ENCODE measurements around the gene CREB3L4. TPM values are rescaled to one million over a fixed set of nuclear protein-coding genes. Genes with fewer than 3 reads are reported as not detected.

The CREB3L4 gene
- total RNA-seq, 1 experiment from 2014 or later, result 25.9 TPM

DNA sequence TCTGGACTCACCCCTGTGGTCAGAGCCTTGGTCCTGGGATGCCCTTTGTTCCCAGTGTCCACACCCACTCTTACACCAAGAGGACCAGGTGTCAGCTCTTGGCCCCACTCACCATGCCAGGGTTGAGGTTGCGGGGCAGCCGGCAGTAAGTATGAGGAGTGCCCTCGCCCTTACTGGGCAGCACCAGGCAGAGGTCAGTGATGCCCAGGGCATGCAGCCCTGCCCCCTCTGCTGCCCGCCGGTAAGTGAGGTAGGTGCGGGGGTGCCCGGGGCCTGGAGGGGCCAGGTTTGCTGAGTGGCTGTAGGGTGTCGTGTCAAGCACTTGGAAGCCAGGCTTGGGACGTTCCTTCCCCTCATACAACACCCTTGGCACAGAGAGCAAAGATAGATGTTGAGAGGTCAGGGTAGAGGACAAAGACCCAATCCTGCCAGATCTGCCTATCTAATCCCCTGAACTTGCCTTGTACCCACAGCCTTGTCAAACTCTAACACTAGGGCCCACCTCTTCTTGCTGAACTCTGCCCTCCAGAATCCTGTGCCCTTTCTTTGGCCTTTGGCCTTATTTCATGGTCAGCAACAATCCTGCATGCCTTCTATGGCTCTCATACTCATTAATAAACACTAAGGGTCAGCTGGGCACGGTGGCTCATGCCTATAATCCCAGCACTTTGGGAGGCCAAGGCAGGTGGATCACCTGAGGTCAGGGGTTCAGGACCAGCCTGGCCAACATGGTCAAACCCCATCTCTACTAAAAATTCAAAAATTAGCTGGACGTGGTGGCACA lies 24.7 kb upstream of the CREB3L4 start:
- Histone ChIP-seq H3K27ac (no peak overlapping the region), H3K79me2 (ENCODE audit: low read depth) (peaks cover 19% of the 10 kb centered on the region), H4K20me1 (ENCODE audit: insufficient read depth) (no peaks in the 10 kb centered on the region; the same call in 1 of the 2 replicates), H3K4me2 (no peak overlapping the region), H3K4me1 (replicated peaks; ENCODE audit: insufficient read depth) (peaks cover 10% of the 10 kb centered on the region; the same call in 1 of the 2 replicates), H3K9me2 (ENCODE audit: insufficient read depth) (no peaks in the 10 kb centered on the region), H3K36me3 (ENCODE audit: low read depth) (0 out of 2 replicates have a peak, but pooled peaks cover 3% of the 10 kb centered on the region), H3K4me3 (no peak overlapping the region), H3F3A (ENCODE audit: insufficient read depth, low read depth) (peaks cover 6% of the 10 kb centered on the region; the same call in 1 of the 2 replicates), H3K27me3 (ENCODE audit: insufficient read depth, low read depth) (no peaks in the 10 kb centered on the region), H3K9me3 (ENCODE audit: insufficient read depth, low read depth) (no peaks in the 10 kb centered on the region), H2AFZ (no peak overlapping the region)
- intact Hi-C loops (cut with micrococcal nuclease; ENCODE audit: unreplicated experiment), result no loop called here
- no peak for TF ChIP-seq CTCF (conservative IDR thresholded peaks at IDR 0.05)
- CTCF ChIA-PET, result interaction anchor here (0.7 kb wide), 1 partner anchor 45 kb away, joined by 4 read pairs; no protein-coding TSS in a partner anchor
- no TSS peak for BruUV-seq (replicated peaks)
- DNase-seq, result no peak
- POLR2A ChIA-PET (ENCODE audit: unreplicated experiment), result interaction anchor here (0.6 kb wide), 1 partner anchor 48 kb away, joined by 4 read pairs; the partner anchor contains the start of gene RPS27

DNA sequence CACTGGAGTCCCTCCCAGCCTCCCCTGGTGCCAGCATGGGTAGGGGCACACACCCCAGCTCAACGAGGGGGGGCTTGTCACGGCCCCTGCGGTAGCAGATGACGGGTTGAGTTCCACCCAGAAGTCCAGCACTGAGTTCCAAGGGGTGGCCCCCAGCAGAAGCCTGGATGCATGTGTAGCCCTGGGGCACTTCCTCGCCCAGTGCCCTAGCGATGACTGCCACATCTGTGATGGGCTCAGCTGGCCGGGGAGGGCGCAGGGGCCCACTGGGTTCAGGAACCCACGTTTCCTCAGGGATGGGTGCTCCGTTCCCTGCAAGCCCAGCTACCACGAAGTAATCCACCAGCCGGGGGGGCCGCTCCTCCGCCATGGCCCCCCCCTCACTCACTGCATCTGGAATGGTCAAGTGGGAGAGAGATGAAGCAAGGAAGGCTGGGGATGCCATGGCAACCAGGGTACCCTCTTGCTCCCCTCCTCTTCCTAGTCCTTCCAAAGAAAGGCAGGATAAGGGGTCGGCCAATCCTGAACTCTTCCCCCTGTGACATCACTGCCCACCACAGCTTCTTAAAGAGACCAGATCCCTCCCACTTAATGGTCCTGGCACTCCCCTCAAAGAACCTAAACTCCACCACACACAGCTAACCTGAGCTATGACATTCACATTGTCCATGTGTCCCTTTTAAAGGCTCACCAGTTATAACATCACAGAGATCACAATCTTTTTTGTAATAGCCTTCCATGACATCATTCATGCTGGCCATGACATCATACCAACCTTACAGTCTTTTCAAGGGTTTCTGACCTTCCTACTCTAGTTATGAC lies 23.5 kb upstream of the CREB3L4 start:
- TF ChIP-seq CTCF (conservative IDR thresholded peaks at IDR 0.05), result no peak
- TF ChIP-seq EZH2 (IDR thresholded peaks at IDR 0.05; ENCODE audit: low read depth), result no peak
- no peaks in the 10 kb centered on the region for H3K27me3 ChIP-seq (ENCODE audit: insufficient read depth, low read depth)
- H3K4me3 ChIP-seq, result no peak overlapping the region
- BruUV-seq (replicated peaks), result no TSS peak
- 0 out of 2 replicates have a peak, but pooled peaks cover 3% of the 10 kb centered on the region for H3K36me3 ChIP-seq (ENCODE audit: low read depth)
- ChIA-PET POLR2A (ENCODE audit: unreplicated experiment) (no interaction called here), CTCF (interaction anchor here (0.8 kb wide), 1 partner anchor 579 kb away, joined by 3 read pairs; no protein-coding TSS in a partner anchor)
- H3K4me2 ChIP-seq, result peak overlapping the region; percentile 98; the same call in 1 of the 2 replicates
- no peak for DNase-seq
- H2AFZ ChIP-seq, result no peak overlapping the region
- no peaks in the 10 kb centered on the region; the same call in 1 of the 2 replicates for H4K20me1 ChIP-seq (ENCODE audit: insufficient read depth)
- peaks cover 9% of the 10 kb centered on the region; the same call in 1 of the 2 replicates for H3F3A ChIP-seq (ENCODE audit: insufficient read depth, low read depth)
- peaks cover 10% of the 10 kb centered on the region; the same call in 1 of the 2 replicates for H3K4me1 ChIP-seq (replicated peaks; ENCODE audit: insufficient read depth)
- peaks cover 19% of the 10 kb centered on the region for H3K79me2 ChIP-seq (ENCODE audit: low read depth)
- intact Hi-C loops (cut with micrococcal nuclease; ENCODE audit: unreplicated experiment), result no loop called here
- H3K9me3 ChIP-seq (ENCODE audit: insufficient read depth, low read depth), result no peaks in the 10 kb centered on the region
- H3K27ac ChIP-seq, result no peak overlapping the region
- H3K9me2 ChIP-seq (ENCODE audit: insufficient read depth), result no peaks in the 10 kb centered on the region

DNA sequence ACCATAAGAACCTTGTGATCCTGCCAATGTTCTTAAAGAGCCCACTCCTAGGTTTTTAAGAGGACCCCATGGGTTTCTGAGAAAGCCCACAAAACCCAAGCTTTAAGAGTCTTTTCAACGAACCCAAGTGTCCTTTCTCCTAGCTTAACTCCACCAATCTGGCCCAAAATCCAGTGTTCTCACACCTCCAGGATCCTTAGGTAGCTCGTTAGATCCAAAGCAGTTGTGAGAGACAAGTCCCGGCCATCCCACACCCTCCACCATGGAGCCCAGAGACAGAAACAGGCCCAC lies 22.9 kb upstream of the CREB3L4 start:
- Histone ChIP-seq H3K36me3 (ENCODE audit: low read depth) (0 out of 2 replicates have a peak, but pooled peaks cover 3% of the 10 kb centered on the region), H3K4me1 (replicated peaks; ENCODE audit: insufficient read depth) (peaks cover 10% of the 10 kb centered on the region; the same call in 1 of the 2 replicates), H3K9me3 (ENCODE audit: insufficient read depth, low read depth) (no peaks in the 10 kb centered on the region), H3K4me3 (peak overlapping the region; percentile 85; the same call in 1 of the 2 replicates), H3K79me2 (ENCODE audit: low read depth) (peaks cover 19% of the 10 kb centered on the region), H3F3A (ENCODE audit: insufficient read depth, low read depth) (peaks cover 15% of the 10 kb centered on the region; the same call in 1 of the 2 replicates), H3K27me3 (ENCODE audit: insufficient read depth, low read depth) (no peaks in the 10 kb centered on the region), H2AFZ (no peak overlapping the region), H3K4me2 (peak overlapping the region; percentile 98), H3K27ac (no peak overlapping the region), H4K20me1 (ENCODE audit: insufficient read depth) (no peaks in the 10 kb centered on the region), H3K9me2 (ENCODE audit: insufficient read depth) (no peaks in the 10 kb centered on the region)
- ChIA-PET POLR2A (ENCODE audit: unreplicated experiment) (no interaction called here), CTCF (interaction anchor here (0.8 kb wide), 1 partner anchor 579 kb away, joined by 3 read pairs; no protein-coding TSS in a partner anchor)
- TF ChIP-seq CTCF (conservative IDR thresholded peaks at IDR 0.05) (no peak), EZH2 (IDR thresholded peaks at IDR 0.05; ENCODE audit: low read depth) (no peak)
- BruUV-seq (replicated peaks), result no TSS peak
- no peak for DNase-seq
- intact Hi-C loops (cut with micrococcal nuclease; ENCODE audit: unreplicated experiment), result loop anchor here (1.0 kb wide), 1 partner anchor 42 kb away; the partner anchor contains the start of gene RAB13
